HG03139 (cell line): ENCODE data around the gene BCL11A.

Source experiments
- ATAC-seq: cut with Tn5 transposase; IDR thresholded peaks from one replicate; pipeline ENCODE4 v1.9.1; 2021; ENCODE audit not compliant: unreplicated experiment

Gene BCL11A

GRCh38 chr2:60469536-60470317, 83.7 kb downstream of the BCL11A start:
- no peak for ATAC-seq

DNA sequence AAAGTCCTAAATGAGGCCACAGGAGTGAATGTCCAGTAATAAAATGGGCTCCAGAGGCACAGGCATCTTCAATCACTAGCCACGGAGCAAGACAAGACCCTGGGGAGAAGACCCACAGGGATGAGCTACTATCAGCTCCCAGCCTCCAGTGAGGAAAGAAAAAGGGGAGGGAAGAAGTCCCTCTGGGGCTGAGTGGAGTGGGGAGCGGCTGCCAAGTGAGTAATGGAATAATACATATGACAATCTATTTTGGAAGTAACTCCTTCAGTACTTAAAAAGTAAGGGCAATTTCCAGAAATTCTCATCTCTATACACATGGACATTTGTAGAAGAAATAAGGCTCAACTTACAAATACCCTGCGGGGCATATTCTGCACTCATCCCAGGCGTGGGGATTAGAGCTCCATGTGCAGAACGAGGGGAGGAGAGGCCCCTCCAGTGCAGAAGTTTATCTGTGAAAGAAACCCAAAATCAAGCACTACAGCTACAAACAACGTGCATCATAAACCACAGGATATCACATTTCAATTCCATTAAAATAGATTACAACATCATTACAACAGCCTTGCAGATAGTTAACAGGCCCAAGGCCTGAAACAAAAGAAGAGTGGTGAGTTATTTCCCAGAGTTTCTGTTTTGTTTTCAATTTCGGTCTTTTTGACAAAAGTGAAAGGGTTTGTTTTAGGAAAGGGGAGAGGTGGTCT, 84.9 kb downstream of the BCL11A start:
- ATAC-seq, result no peak

DNA sequence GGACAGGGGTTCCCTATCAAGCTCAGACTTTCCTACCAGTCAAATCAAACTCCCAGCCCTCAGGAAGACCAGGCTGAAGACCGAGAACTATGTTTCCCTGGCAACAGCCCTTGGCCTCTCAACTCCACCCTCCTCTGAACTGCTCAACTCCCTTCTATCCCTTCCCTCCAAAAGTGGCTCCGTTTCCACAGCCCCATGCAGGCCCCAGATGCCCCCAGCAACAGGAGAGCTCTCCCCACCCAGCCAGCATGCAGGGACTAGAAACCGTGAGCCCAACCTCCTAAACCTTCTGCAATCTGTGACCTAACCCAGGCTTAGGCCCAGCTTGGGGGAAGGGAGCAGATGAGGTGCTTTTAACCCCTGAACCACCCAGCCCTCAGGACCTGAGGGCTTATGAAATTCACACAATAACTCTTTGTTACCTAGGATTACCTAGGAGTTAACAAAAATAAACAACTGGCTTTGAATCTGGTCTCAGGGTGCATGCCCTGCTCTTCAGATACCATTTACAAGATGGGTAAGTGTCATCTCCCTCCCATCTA, 87.2 kb downstream of the BCL11A start:
- no peak for ATAC-seq

GRCh38 chr2:60465736-60466135, 87.7 kb downstream of the BCL11A start:
- ATAC-seq, result no peak

DNA sequence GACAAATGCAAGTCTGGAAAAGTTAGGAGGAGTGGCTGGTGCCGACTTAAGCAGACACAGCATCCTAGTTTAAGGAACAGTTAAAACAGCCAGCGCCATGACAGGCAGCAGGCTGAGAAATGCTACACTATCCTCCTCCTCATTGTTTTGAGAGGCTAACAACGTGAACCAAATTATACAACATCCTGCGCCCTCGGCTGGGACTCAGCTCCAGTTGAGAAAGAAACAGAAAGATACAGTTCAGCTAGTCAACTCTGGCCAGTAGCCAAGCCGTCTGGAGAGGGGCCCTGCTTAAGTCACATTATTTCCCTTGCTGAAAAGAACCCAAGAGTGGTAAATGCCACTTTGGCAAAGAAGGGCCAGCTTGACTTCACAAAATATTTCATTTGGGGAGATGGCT, 90.2 kb downstream of the BCL11A start:
- no peak for ATAC-seq

DNA sequence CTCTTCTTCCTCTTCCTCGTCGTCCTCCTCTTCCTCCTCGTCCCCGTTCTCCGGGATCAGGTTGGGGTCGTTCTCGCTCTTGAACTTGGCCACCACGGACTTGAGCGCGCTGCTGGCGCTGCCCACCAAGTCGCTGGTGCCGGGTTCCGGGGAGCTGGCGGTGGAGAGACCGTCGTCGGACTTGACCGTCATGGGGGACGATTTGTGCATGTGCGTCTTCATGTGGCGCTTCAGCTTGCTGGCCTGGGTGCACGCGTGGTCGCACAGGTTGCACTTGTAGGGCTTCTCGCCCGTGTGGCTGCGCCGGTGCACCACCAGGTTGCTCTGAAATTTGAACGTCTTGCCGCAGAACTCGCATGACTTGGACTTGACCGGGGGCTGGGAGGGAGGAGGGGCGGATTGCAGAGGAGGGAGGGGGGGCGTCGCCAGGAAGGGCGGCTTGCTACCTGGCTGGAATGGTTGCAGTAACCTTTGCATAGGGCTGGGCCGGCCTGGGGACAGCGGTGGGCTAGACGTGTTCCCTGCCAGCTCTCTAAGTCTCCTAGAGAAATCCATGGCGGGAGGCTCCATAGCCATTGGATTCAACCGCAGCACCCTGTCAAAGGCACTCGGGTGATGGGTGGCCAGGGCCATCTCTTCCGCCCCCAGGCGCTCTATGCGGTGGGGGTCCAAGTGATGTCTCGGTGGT, 91.9 kb downstream of the BCL11A start:
- no peak for ATAC-seq

- no peak for ATAC-seq
These were observed 92.7 kb downstream of the BCL11A start for GRCh38 chr2:60460577-60461420.

GRCh38 chr2:60459851-60460250, 93.6 kb downstream of the BCL11A start:
- ATAC-seq, result no peak

GRCh38 chr2:60456115-60456770, 97.2 kb downstream of the BCL11A start:
- ATAC-seq, result no peak

- no peak for ATAC-seq
These were observed 99.6 kb downstream of the BCL11A start for GRCh38 chr2:60453872-60454271.

DNA sequence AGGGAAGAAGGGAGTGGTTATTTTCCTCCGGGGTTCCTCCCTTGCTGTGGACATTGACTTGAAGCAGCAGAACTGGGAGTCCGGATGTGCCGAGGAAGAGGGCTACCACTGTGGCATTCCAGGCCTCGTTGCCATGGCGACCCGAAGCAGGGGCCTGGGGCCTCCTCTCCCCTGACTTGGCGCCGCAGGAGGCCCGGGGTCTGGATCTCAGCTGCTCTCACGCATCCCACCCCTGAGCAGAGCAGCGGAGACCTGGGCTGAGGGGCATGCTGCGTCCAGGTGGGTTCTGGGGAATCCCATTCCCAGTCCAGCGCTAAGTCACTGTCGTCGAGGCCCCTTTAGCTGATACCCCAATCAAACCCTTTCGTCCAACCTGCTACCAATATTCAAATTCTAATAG, 100.2 kb downstream of the BCL11A start:
- ATAC-seq, result no peak

DNA sequence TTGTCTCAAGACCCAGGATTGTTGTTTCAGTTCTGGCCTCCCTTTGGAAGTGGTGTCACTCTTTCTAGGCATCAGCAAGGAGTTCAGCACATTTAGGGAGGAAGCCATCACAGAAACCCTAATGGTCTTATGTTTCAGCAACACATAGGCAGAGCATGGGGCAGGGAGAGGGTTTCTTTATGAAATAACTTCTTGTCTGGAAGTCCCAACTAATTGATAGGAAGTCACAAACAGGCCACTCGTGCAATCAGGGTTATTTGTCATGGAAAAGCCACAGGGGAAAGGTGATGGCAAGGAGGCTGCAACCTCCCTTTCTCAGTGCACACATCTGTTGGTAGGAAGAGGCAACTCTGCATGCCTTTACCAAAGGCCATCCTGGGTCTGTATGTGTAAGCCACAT, 103.0 kb downstream of the BCL11A start:
- no peak for ATAC-seq

DNA sequence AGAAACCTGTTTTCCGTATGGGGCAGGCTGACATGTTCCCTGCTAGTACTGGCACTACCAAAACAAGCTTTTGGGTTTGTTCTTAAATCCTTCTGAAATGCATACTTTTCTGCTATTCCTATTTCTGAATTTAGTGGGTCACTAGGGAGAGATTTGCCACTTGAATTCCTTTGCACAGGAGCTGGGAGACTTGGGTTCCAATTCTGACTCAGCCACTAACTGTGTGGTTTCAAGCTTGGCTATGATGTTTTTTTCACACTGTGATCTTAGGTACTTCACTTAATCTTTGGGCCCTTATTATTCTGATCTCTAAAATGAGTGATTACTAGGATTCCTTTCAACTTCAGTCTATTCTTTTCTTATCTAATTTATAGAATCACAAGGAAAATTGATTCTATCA, 105.5 kb downstream of the BCL11A start:
- ATAC-seq, result no peak

DNA sequence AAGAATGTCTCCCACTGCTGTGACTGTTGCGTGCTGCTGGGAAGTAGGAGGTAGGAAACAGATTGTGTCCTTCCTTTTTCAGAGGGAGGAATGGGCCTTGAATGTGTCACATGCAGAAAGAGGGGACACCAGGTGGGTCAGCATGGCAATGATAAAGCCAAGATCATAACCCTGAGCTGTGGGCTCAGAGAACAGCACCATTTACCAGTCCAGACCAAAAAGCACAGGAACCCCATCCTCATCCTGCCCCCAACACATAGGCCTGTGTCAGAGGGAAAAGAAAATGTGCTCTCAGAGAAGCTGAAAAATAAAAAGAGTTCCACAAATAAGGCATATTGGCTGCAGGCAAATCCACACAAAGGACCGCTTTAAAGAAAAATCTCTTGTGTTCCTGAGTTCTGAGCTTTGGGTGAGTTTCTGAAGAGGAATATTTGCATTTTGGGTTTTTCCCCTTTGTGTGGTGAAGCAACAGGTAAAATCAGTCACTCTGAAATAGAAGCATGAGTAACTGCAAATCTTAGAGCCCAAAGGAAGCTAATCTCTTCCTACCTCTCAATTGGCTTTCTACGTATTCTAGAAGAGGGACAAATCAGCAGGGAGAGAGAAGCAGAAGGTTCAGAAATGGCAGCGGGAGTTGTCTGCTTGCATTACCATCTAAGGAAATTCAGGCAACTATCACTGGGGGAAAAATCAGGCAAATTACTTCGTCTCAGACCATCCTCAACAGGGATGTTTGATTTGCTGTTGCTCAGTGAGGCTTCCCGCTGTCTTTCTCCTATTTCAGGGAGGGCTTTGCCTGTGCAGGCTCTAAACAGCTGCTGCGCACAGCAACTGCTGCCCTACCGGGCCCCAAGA, 106.8 kb downstream of the BCL11A start:
- ATAC-seq, result peak; percentile 74

- no peak for ATAC-seq
These were observed 107.7 kb downstream of the BCL11A start for GRCh38 chr2:60445684-60446179.

- ATAC-seq, result no peak
These were observed 110.8 kb downstream of the BCL11A start for GRCh38 chr2:60442608-60443007.

- no peak for ATAC-seq
These were observed 111.7 kb downstream of the BCL11A start for GRCh38 chr2:60441800-60442199.

GRCh38 chr2:60440767-60441163, 112.7 kb downstream of the BCL11A start:
- ATAC-seq, result no peak

DNA sequence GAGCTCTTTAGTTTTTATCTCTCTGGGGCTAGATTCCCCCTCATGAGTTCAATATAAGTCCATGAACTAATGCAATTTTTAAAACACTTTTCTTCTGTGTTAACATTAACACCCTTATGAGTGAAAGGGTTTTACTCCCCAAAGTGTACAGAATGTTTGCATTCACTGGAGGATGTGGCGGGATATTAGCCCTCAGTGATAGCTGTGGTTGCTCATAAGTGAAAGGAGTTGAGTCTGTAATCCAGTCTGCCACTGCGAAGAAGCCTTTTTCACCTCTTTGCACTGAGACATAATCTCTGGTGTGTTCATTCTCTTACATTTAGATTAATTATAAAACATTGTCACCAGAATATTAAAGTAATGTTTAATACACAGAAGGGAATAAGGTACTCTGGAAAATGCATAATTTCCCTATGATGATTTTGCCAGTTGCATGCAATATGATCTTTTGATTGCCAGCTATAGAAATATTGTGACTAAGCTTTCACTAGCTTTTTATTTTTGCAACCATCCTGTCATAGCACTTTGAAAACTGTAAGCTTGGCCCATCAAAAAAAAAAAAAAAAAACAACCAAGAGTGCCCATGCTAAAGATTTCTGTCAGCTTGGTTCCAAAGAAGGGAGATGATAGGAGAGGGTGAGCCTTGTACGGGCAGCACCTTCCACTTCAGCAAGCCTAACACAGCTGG, 113.2 kb downstream of the BCL11A start:
- peak; percentile 31 for ATAC-seq
